ENCODE data around the gene EEF1G.

GRCh38 chr11:62535802-62536201, 37.9 kb downstream of the EEF1G start:
- no peak for TF ChIP-seq FOXM1 (IDR thresholded peaks at IDR 0.05; ENCODE audit: borderline replicate concordance, low read depth)
- TF ChIP-seq NFIC (IDR thresholded peaks at IDR 0.05), result no peak
- TF ChIP-seq, protein P1, sequence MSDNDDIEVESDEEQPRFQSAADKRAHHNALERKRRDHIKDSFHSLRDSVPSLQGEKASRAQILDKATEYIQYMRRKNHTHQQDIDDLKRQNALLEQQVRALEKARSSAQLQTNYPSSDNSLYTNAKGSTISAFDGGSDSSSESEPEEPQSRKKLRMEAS (IDR thresholded peaks at IDR 0.05), result no peak
- no peak for TF ChIP-seq RAD21 (IDR thresholded peaks at IDR 0.05; ENCODE audit: low read depth)
- no peak for TF ChIP-seq CEBPB (IDR thresholded peaks at IDR 0.05)
- TF ChIP-seq TAF1 (IDR thresholded peaks at IDR 0.05; ENCODE audit: low read depth), result no peak
- no peak for TF ChIP-seq TCF12 (IDR thresholded peaks at IDR 0.05; ENCODE audit: low read depth)
- TF ChIP-seq, protein P2, sequence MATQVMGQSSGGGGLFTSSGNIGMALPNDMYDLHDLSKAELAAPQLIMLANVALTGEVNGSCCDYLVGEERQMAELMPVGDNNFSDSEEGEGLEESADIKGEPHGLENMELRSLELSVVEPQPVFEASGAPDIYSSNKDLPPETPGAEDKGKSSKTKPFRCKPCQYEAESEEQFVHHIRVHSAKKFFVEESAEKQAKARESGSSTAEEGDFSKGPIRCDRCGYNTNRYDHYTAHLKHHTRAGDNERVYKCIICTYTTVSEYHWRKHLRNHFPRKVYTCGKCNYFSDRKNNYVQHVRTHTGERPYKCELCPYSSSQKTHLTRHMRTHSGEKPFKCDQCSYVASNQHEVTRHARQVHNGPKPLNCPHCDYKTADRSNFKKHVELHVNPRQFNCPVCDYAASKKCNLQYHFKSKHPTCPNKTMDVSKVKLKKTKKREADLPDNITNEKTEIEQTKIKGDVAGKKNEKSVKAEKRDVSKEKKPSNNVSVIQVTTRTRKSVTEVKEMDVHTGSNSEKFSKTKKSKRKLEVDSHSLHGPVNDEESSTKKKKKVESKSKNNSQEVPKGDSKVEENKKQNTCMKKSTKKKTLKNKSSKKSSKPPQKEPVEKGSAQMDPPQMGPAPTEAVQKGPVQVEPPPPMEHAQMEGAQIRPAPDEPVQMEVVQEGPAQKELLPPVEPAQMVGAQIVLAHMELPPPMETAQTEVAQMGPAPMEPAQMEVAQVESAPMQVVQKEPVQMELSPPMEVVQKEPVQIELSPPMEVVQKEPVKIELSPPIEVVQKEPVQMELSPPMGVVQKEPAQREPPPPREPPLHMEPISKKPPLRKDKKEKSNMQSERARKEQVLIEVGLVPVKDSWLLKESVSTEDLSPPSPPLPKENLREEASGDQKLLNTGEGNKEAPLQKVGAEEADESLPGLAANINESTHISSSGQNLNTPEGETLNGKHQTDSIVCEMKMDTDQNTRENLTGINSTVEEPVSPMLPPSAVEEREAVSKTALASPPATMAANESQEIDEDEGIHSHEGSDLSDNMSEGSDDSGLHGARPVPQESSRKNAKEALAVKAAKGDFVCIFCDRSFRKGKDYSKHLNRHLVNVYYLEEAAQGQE (IDR thresholded peaks at IDR 0.05; ENCODE audit: low read depth), result no peak
- no peak for TF ChIP-seq YY1 (IDR thresholded peaks at IDR 0.05; ENCODE audit: low read depth)
- no peak for TF ChIP-seq EP300 (IDR thresholded peaks at IDR 0.05; ENCODE audit: borderline replicate concordance)

Data from Ishikawa (cell line).